GM19468 (cell line): ENCODE measurements around the gene HRH4.

Experiments
- ATAC-seq: cut with Tn5 transposase; IDR thresholded peaks from one replicate; pipeline ENCODE4 v1.9.1; 2021; ENCODE audit warnings: mild to moderate bottlenecking, moderate library complexity, moderate number of reproducible peaks; ENCODE audit not compliant: unreplicated experiment; ENCODE audit errors: extremely low read depth

The HRH4 gene

GRCh38 chr18:24500766-24501165 is 40.3 kb downstream of the HRH4 start:
- ATAC-seq, result no peak

GRCh38 chr18:24502667-24503523 is 42.5 kb downstream of the HRH4 start:
- ATAC-seq, result no peak

- no peak for ATAC-seq
These were observed 44.0 kb downstream of the HRH4 start for GRCh38 chr18:24504401-24504800.

GRCh38 chr18:24506175-24506574 is 45.7 kb downstream of the HRH4 start:
- no peak for ATAC-seq

- ATAC-seq, result no peak
These were observed 49.0 kb downstream of the HRH4 start for GRCh38 chr18:24509435-24509834.

- ATAC-seq, result peak; percentile 68
These were observed 54.0 kb downstream of the HRH4 start for GRCh38 chr18:24514439-24514838.

- no peak for ATAC-seq
These were observed 55.3 kb downstream of the HRH4 start for GRCh38 chr18:24515721-24516120.

- no peak for ATAC-seq
These were observed 55.8 kb downstream of the HRH4 start for GRCh38 chr18:24516261-24516660.

GRCh38 chr18:24517554-24517953 is 57.1 kb downstream of the HRH4 start:
- ATAC-seq, result no peak

- ATAC-seq, result no peak
These were observed 58.2 kb downstream of the HRH4 start for GRCh38 chr18:24518596-24518995.
